Progenitor cell of endocrine pancreas (in vitro differentiated cells): Measurements from ENCODE around the gene HSF2BP. TPM values are rescaled to one million over a fixed set of nuclear protein-coding genes. Genes with fewer than 3 reads are reported as not detected.

Experiments used
- DNase-seq: peaks from one replicate; pipeline ENCODE4 v3.0.0; 2021; ENCODE audit warnings: low spot score; ENCODE audit not compliant: unreplicated experiment
- H3K27ac Mint-ChIP-seq: 2 replicates; pipeline ENCODE4 v1.8.0; 2021; ENCODE audit warnings: mild to moderate bottlenecking, moderate library complexity, mixed read lengths
- H3K27me3 Mint-ChIP-seq: 2 replicates; pipeline ENCODE4 v1.8.0; 2021; ENCODE audit warnings: mixed read lengths
- H3K36me3 Mint-ChIP-seq: 2 replicates; pipeline ENCODE4 v1.8.0; 2022; ENCODE audit warnings: mixed read lengths; ENCODE audit not compliant: insufficient read depth
- H3K4me1 Mint-ChIP-seq: 2 replicates; pipeline ENCODE4 v1.8.0; 2021; ENCODE audit warnings: low read depth, mixed read lengths
- H3K4me3 Mint-ChIP-seq: 2 replicates; pipeline ENCODE4 v1.8.0; 2021; ENCODE audit warnings: low read depth, mild to moderate bottlenecking, moderate library complexity, mixed read lengths
- H3K9me3 Mint-ChIP-seq: 2 replicates; pipeline ENCODE4 v1.8.0; 2021; ENCODE audit warnings: low read depth, mixed read lengths
- CTCF ChIP-seq: fragments of 200-600 bp; sonication (generic); IDR thresholded peaks from one replicate; pipeline ENCODE4 v1.5.0; 2021; ENCODE audit warnings: antibody characterized with exemption, mild to moderate bottlenecking; ENCODE audit not compliant: unreplicated experiment
- total RNA-seq: library from RNA; stranded (reverse); gene quantifications from 2 replicates; pipeline ENCODE4 v1.2.1, GENCODE V29; 2021

Gene HSF2BP
- total RNA-seq, 1 donor from 2014 or later, result 2.0 TPM

DNA sequence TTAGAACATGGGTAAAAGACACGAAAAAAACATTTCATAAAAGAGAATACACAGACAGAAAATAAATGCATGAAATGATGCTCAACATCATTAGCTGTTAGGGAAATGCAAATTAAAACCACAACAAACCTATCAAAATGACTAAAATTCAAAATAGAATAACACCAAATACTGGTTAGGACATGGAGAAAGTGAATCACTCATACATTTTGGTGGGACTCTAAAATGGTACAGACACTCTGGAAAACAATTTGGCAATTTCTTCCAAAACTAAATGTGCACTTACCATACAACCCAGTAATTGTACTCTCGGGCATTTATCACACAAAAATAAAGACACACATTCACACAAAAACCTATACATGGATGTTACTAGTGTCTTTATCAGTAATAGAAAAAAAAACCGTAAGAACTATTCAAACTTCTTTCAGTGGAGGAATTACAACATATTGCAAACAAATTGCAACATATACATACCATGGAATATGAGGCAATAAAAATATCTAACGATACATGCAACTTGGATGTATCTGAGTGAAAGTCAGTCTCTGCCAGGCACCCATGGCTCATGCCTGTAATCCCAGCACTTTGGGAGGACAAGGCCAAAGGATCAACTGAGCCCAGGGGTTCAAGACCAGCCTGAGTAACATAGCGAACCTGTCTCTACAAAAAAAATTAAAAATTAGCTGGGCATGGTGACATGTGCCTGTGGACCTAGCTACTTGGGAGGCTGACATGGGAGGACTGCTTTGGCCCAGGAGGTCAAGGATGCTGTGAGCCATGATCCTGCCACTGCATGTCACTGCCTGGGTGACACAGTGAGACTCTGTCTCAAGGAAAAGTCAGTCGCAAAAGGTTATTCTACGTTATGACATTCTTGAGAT lies 19.6 kb downstream of the HSF2BP start:
- Mint-ChIP-seq H3K4me1 (peaks cover 4% of the 10 kb centered on the region), H3K4me3 (no peak overlapping the region), H3K36me3 (no peaks in the 10 kb centered on the region), H3K27ac (no peak overlapping the region), H3K9me3 (no peaks in the 10 kb centered on the region), H3K27me3 (no peaks in the 10 kb centered on the region)
- no peak for TF ChIP-seq CTCF
- DNase-seq, result no peak

GRCh38 chr21:43637530-43638158 lies 21.6 kb downstream of the HSF2BP start:
- Mint-ChIP-seq H3K9me3 (no peaks in the 10 kb centered on the region), H3K36me3 (no peaks in the 10 kb centered on the region), H3K27ac (no peak overlapping the region), H3K27me3 (no peaks in the 10 kb centered on the region), H3K4me1 (no peaks in the 10 kb centered on the region), H3K4me3 (no peak overlapping the region)
- DNase-seq, result no peak
- no peak for TF ChIP-seq CTCF

DNA sequence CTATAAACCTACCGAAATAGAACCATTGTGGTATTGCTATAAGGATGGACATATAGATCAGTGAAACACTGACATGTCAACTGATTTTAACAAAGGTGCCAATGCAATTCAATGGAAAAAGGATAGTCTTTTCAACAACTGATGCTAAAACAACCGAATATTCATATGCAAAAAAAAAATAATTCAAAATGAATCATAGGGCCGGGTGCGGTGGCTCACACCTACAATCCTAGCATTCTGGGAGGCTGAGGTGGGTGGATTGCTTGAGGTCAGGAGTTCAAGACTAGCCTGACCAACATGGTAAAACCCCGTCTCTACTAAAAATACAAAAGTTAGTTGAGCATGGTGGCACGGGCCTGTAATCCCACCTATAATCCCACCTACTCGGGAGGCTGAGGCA lies 23.9 kb downstream of the HSF2BP start:
- Mint-ChIP-seq H3K4me3 (no peak overlapping the region), H3K27me3 (no peaks in the 10 kb centered on the region), H3K9me3 (no peaks in the 10 kb centered on the region), H3K4me1 (no peaks in the 10 kb centered on the region), H3K36me3 (no peaks in the 10 kb centered on the region), H3K27ac (no peak overlapping the region)
- TF ChIP-seq CTCF, result no peak
- DNase-seq, result no peak

DNA sequence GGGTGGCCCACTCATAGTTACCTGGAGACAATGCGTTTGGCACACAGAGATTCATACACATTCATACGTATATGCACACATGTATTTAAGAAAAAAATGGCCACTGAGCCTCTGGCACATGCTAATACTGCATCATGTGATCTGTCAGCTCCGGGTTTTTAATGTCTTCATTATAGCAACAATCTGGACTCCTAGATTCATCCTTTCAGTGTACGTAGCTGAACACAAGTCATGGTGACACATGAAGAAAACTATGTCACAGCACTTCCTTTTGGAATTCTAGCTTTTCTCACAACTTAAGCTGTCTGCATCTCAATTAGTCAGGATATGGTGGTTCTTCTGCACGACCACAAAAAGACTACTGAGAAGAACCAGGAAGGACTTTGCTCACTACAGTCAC lies 24.7 kb downstream of the HSF2BP start:
- DNase-seq, result no peak
- Mint-ChIP-seq H3K27me3 (no peaks in the 10 kb centered on the region), H3K4me1 (no peaks in the 10 kb centered on the region), H3K9me3 (peaks cover 1% of the 10 kb centered on the region), H3K4me3 (no peak overlapping the region), H3K36me3 (peaks cover 2% of the 10 kb centered on the region), H3K27ac (no peak overlapping the region)
- TF ChIP-seq CTCF, result no peak

GRCh38 chr21:43632373-43632905 lies 26.8 kb downstream of the HSF2BP start:
- no peak overlapping the region for H3K4me3 Mint-ChIP-seq
- peaks cover 12% of the 10 kb centered on the region for H3K9me3 Mint-ChIP-seq
- DNase-seq, result no peak
- H3K36me3 Mint-ChIP-seq, result peaks cover 16% of the 10 kb centered on the region
- H3K27ac Mint-ChIP-seq, result no peak overlapping the region
- TF ChIP-seq CTCF, result no peak
- peaks cover 1% of the 10 kb centered on the region for H3K4me1 Mint-ChIP-seq
- no peaks in the 10 kb centered on the region for H3K27me3 Mint-ChIP-seq
